A172 (cell line): ENCODE results near the gene MED14. TPM values are rescaled to one million over a fixed set of nuclear protein-coding genes. Genes with fewer than 3 reads are reported as not detected.
"Not testable (repeated sequence)": the region's sequence is repeated elsewhere in the genome, so short reads cannot be mapped to it uniquely, and the experiment has no call there.

Experiments used
- DNase-seq: peaks from one replicate; pipeline ENCODE4 v3.0.0-alpha.2; 2015; ENCODE audit warnings: low spot score
- total RNA-seq: library from RNA; depleted of rRNA; stranded (reverse); fragments of >200 nt; shearing (Covaris generic); gene quantifications from 2 replicates; pipeline ENCODE4 v1.2.3, GENCODE V29; 2014; rRNA removed

Gene MED14
- 23.6 and 25.0 TPM in 2 replicates for total RNA-seq

DNA sequence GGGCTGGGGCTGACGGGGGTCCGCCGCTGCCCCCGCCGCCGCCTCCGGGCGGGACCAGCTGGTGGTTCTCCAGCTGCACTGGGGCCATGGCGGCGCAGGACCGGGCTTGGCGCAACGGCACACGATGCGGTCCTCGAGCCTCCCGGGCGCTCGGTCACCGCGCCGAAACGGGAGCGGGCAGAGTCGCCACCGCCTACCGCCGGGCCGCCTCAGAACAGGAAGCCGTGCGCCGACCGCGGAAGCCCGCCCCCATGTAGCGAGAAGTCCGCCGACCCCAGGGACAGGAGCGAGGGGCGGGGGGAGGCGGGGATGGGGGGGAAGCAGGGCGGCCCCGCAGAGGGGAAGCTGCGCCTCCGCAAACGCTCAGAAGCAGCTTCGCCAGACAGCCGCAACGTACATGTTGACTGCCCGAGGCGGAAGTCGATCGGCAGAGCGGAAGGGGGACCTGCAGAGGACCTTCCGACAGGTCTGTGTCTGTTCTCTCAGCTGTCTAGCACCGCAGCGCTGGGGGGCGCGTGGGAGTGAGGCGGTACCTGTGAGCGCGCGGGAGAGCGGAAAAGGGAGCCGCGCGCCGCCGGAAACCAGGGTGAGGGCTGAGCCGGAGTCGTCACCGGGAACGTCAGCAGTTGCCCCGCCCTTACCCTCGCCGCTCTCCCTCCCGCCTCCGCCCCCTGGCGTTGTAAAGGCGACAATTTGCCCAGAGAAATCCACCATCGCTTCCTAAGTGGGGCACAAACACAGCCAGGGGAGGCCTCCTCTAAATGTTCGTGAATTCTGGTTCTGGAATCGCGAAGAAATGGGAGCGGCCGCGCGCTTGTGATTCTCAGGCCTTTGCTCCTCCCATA is at the start of gene MED14:
Gene MED14, minus strand, starts transcription at position 218 of the 845 bp plus-strand sequence. Its CDS starts 130 bp downstream, at position 88.
- peak; percentile 86 for DNase-seq

DNA sequence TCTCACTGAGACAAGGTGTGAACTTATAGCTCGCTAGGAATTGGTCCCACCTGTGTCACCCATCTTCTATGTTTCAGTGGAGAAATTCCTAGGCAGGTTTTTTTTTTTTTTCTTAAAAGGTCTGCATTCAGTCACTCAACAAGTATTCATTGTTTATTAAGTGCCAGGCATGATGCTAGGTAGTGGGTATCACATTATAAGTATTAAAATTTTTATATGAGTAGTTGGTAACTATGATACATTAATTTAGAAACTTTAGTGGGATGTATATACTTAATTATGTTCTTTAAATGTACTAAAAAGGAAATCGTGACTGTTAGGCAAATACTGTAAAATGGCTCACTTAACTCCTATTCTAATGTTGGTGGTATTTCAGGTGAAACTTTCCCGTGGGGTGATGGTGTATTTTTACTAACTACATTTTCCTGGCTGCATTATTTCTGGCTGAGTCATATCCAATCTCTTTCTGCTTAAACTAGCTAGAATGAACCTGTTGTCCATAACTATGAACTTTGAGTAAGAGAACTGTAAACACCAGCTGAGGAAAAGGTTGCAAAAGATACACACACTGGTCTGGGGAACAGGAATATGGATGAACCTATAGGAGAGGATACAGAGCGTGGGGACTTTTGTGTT is 49.3 kb upstream of the MED14 start:
- peak; percentile 31 for DNase-seq

DNA sequence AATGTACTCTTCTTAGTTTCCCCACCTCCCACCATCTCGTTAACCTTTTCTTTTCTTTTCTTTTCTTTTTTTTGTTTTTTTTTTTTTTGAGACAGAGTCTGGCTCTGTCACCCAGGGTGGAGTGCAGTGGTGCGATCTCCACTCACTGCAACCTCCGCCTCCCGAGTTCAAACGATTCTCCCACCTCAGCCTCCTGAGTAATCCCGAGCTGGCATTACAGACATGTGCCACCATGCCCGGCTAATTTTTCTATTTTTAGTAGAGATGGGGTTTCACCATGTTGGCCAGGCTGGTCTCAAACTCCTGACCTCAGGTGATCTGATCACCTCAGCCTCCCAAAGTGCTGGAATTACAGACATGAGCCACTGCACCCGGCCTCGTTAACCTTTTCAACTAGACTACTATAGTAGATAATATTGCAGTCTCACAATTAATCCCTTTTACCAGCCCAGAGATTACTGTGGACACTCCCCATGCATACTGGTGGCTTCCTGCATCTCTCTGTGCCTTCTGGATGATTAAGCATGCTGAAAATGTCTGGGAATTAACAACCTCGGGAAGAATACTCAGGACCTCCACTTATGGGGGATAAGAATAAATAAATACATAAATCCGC is 47.4 kb upstream of the MED14 start:
- not testable (repeated sequence) for DNase-seq

DNA sequence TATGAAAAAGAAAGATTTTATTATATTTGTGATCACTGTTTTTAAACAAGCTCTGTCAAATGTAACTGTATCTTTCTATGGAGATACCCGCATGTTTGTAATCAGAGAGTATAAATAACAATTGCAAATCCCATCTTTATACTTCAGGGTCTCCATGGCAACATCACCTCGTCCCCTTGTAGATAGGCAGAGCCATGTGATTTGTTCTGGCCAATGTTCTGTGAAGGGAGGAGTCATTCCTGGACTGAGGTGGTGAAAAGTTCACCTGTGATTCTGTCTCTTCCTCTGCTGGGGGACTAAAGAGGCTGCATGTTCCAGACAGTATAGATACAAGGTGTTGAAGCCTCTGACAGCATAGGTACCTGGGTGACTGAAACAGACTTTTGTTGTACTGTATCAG is 45.6 kb upstream of the MED14 start:
- no peak for DNase-seq

DNA sequence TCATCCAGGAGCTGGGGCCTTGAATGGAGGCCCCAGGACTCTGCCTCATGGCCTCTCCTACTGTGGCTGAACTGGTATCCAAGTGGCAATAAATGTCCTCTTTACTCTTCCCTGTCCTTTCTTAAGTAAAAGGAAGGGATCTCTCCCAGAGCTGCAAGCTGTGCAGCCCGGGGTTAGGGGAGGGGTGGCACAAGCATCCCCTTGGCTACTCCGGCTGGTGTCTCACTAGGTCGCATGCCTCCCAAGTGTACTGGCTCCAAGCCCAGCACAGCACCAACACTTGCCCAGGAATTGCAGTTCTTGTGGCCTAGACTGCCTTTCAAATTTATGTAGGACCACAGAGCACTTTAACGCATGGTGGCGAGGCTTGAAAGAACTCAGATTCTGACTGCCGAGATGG is 44.7 kb upstream of the MED14 start:
- DNase-seq: no peak

DNA sequence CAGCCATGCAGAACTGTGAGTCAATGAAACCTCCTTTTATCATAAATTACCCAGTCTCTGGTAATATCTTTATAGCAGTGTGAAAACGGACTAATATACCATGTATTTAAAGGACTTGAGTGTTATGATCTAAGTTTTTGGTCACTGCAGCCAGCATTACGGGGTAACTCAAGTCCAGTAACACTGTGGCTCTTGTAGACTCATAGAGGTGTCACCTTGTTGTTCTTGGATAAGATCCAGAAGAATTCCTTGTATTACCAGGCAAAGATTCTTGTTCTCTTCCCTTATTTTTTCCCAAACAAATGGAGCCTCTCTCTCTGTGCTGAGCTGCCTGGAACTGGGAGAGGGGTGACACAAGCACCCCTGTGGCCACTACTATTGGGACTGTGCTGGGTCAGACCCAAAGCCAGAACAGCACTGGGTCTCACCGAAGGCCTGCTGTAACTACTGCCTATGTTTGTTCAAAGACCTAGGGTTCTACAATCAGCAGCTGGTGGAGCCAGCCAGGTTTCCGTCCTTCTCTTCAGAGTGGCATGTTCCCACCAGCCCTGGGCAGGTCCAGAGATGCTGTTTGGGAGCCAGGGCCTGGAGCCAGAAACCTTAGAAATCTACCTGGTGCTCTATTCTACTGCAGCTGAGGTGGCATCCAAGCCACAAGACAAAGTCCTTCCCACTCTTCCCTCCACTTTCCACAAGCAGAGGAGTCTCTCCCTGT is 43.7 kb upstream of the MED14 start:
- DNase-seq: peak; percentile 79

DNA sequence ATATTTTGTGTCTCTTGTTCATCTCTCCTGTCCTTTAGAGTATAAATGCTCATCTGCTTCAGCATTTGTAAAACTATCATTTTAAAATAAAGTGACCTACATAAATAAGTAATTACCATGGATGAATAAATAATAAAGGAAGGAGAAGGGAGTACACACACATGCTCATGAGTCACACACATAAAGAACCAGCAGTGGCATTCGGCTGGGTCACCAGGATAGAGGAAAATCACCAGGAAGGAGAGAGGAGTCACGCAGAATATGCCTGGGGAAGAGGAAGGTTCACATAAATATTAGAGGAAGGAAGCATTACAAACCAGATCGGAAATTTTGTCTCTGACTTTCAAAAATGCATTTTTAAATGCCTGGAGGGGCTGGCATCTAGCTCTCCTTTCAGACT is 38.5 kb upstream of the MED14 start:
- DNase-seq: peak; percentile 67

DNA sequence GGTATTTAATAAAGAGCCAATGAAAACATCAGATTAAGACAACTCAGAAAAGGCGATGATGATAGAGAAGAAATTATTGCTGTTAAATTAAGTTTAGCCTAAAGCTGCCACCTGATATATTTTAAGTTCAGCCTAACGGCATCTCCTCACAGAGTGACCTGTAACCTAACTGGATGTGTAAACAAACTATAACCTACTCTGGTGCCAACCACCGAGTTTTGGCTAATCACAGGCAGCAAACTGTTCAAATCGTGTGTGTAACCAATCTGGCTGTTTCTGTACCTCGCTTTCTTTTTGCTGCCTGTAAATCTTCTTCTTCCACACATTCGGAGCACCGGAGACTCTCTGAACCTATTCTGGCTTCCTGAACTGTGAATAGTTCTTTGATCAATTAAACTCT is 37.8 kb upstream of the MED14 start:
- DNase-seq: no peak

DNA sequence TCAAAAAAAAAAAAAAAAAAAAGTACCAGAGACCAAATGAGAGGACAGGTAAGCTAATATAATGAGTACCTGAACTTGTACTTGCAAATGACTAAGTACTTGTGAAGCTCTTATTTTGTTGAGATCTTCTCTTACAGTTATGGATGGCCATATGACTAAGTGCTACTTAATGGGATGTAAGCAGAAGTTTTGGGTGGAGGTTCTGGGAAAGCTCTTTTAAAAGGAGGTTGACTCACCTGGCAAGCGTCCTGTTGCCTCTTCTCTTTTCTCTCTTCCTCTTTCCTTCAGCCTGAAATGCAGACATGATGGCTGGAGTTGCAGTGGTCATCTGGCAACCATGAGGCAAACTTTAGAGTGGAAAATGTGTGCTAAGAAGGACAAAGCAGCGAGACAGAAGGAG is 36.9 kb upstream of the MED14 start:
- peak; percentile 80 for DNase-seq

DNA sequence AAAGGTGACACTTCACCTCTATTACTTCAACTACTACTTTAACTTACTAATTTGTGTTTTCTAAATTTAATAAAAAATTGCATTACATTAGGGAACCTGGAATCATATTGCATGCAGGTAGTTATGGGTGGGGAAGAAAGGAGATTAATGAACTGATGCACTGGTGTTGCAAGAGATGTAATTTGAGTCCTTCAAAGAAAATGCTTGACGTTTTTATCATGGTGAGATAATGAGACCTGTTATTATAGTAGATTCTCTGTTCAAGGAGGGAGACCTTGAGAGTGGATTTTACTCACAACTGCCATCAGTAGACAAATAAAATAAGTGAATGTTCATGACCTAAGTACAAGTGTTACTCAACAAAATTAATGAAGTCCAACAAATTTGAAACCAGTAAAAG is 26.4 kb upstream of the MED14 start:
- DNase-seq: no peak

DNA sequence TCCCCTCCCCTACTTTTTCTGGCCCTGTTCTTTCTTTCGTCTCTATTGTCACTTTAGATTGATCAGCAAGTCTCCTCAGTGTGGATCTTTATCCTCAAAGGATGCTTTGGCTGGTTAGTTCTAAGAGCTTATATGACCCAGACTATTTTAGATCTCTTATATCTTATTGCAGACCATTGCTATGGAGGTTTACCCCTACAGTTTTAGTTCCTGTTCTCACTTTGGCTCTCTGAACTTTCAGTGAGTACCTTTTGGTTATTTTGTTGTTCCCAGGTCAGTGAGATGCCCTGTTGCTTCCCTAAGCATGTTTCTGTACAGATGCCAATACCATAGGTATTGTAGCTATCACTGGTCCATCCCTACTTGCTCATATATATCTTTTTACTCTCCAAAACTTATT is 24.0 kb upstream of the MED14 start:
- DNase-seq: no peak

DNA sequence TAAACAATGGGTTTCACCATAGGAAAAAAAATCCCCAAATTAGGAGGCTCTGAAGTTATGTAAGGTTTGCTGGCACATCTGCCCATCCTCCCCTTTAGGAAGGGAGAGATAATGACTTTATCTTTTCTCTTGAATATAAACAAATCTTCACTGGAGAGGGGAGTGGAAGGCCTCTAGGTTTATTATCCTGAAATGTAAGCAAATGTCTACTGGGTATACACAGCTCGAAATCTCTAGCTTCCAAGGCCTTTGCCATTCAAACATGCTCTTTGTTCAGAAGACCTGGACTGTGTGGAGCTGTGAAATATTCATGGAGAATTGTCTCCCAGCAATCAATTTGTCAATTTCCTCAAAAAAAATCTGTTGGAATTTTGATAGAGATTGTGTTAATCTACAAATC is 21.7 kb upstream of the MED14 start:
- DNase-seq: no peak

DNA sequence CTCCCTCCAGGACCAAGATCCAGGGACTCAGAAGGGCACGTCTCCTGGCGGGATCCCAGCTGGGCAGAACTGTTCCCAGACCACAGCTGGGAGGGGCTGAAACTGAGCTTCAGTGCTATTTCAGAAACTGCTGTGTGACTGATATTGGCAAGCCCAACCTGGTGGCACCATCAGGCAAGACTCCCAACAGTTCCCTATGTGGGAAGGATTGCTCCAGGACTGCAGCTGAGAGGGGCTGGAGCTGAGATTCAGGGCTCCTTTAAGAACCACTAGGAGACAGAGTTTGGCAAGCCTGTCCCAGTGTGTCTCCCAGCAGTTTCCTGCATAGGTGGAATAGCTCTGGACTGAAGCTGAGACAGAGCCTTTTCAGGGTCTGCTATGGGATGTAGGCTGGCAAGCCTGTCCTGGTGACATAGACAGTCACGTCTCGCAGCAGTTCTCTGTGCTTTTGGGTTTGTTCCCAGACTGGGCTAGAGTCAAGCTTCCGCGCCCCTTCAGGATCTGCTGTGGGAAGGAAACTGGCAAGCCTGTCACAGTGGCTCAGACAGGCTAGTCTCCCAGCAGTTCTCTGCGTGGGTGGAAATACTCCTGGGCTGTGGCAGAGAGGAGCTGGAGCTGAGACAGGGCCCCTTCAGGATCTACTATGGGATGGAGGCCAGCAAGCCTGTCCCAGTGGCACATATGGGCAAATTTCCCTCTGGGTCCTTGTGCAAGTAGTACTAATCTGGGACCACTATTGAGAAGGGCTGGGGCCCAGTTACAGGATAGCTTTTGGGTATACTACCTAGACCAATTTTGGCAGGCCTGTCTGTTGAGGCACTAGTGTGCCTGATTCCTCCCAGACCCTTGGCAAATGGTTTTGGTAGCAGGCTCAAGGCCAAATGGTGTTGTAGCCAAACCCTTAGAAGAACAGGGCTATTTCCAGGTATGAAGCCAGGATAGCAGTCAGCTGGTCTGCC is 20.2 kb upstream of the MED14 start:
- no peak for DNase-seq

DNA sequence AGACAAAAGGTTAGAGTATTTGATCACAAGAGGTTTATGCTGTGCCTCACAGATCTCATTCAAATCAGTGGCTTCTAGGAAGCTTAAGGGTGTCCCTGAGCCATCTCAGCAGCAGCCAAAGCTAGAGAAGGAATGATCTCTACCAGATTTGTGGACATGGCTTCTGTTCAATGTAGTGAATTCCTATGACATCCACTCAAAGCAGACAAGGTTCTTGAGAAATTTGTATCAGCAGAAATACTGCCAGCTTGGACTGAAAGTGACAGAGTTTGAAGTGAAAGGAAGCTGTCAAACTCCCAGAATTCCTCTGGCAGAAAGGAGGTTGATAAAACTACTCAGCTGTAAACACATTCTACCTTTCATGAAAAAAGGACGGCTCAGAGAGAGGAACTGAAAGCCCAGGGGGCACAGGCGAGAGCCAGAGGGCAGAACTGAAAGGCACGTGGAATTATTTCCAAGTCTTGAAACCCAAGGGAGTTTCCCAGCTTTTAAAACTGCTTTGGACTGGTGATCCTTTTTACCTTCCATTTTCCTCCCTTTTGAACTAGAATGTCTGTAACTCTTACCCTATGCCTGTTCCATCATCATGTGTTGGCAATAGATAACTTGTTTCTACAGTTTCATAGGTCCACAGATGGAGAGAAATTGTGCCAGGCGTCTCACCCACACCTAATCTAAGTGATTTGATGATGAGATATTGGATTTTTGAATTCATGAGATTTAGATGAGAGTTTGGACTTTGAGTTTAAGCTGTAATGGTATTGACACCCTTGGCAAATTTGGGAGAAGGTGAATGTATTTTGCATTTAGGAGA is 14.5 kb upstream of the MED14 start:
- DNase-seq: no peak

DNA sequence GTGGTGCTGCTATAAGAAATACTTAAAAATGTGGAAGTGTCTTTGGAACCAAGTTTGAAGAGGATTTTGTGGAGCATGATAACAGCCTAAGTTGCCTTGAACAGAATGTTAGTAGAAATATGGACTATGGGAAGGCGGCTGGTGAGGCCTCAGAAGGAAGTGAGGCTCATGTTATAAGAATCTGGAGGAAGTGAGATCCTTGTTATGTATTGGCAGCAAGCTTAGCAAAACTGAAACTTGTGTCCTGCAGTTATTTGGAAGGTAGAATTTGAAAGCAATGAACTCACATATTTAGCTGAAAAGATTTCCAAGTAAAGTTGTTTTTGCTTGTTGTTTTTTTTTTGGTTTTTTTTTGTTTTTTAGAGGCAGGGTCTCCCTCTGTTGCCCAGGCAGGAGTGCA is 13.6 kb upstream of the MED14 start:
- DNase-seq: no peak

DNA sequence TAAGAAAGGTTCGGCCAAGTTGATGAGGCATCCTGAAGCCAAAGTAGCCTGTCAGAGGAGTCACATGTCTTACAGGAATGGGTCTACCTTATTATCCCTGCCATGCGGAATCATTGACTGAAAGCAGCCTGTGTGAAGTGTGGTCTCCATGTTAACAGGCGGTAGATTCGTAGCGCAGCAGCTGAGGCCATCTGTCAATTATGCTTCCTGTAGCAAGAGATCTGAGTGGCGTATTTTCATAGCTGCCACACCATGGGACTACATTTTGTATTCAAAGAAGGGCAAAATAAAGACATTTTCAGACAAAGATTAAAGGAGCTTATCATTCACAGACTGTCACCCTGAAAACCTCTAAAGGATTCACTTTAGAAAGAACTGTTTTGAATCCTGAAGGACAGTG is 11.2 kb upstream of the MED14 start:
- no peak for DNase-seq

DNA sequence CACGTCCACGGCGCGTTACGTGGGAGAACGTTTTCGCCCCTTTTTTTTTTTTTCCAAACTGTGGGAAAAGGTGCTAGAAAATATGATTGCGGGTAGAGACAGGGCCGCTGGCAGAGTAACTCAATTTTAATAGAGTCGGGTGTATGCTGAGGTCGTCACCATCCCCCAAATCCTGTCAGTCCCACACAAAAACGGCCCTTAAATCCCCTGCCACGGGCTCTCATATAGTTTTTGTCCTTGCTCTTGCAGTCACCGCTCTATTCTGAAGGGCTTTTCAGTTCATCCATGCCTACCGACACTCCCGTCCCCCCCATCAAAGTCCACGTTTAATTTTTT is 796 bp upstream of the MED14 start:
- no peak for DNase-seq

DNA sequence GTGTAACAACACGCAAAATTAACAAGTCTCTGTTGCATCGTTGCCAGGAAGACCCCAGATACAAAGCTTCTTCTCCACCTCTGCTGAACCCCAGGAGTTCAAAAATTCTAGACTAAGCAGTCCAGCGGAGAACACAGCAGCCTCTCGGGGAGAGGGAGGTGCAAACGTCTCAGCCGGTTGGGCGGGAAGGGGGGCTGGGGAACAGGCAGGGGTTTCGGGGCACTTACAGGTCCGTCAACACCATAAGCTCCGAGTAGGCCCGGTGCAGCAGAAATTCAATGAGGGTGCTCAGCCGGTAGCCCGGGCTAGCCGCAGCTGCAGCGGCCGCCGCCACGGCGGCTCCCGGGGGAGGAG is 394 bp downstream of the MED14 start:
- DNase-seq: no peak

DNA sequence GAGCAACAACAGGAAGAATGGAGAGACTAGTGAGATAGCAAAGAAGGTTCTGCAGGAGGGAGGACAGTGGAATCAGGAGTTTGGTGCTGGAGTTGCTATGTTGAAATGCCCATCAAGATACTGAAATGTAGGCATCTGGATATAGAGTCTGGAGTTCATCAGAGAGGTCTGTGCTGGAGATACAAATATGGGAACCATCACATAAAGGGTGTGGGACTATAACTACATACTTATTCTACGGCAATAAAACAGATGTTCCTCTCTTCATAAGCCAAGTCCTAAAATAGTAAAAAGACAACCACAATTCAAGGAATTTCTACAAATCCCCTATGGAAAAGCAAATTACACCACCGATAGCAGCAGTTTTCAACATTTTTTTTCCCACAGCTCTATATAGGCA is 1.6 kb downstream of the MED14 start:
- DNase-seq: no peak

DNA sequence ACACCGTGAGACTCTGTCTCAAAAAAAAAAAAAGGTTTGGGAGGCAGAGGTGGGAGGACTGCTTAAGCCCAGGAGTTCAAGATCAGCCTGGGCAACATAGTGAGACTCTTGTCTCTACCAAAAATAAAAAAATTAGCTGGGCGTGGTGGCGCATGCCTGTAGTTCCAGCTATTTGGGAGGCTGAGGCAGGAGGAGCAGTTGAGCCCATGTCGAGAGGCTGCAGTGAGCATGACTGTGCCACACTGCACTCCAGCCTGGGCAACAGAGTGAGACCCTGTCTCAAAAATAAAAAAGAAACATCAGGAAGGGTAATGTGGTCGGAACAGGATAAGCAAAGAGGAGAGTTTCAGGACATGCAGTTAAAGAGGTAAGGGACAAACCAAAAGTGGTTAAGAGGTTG is 2.8 kb downstream of the MED14 start:
- DNase-seq: not testable (repeated sequence)
